GM20000 (cell line): Measurements from ENCODE around the gene TNNI3K.

ENCODE experiments used
- DNase-seq: peaks from one replicate; pipeline ENCODE4 v3.0.0; 2012; ENCODE audit warnings: low spot score
- CTCF ChIP-seq: IDR thresholded peaks from 2 replicates; pipeline ENCODE4 v1.5.1; 2012; ENCODE audit warnings: mild to moderate bottlenecking, control low read depth; ENCODE audit errors: extremely low read depth, missing control alignments

The TNNI3K gene

GRCh38 chr1:74592580-74593355, 357.6 kb downstream of the TNNI3K start:
- no peak for DNase-seq
- no peak for TF ChIP-seq CTCF
